ENCODE measurements around the gene ISYNA1. TPM values are rescaled to one million over a fixed set of nuclear protein-coding genes. Genes with fewer than 3 reads are reported as not detected.

The ISYNA1 gene
- total and polyA plus RNA-seq, 2 experiments from 2014 or later = 191 to 208 TPM

- Mint-ChIP-seq H3K9me3 (no peaks in the 10 kb centered on the region), H3K27ac (0 out of 2 replicates have a peak overlapping the region, but pooled peaks have one; percentile 13), H3K4me3 (peak overlapping the region; percentile 78), H3K27me3 (ENCODE audit: insufficient read depth, low read depth, poor library complexity) (peaks cover 31% of the 10 kb centered on the region), H3K4me1 (peaks cover 35% of the 10 kb centered on the region), H3K36me3 (ENCODE audit: low read depth) (peaks cover 18% of the 10 kb centered on the region)
- Histone ChIP-seq H3K4me1 (ENCODE audit: insufficient read depth) (peaks cover 40% of the 10 kb centered on the region), H3K36me3 (ENCODE audit: insufficient read depth) (no peaks in the 10 kb centered on the region), H3K4me2 (peak overlapping the region; percentile 81; the same call in 1 of the 2 replicates), H2AFZ (no peak overlapping the region), H3K27ac (ENCODE audit: low read depth) (no peak overlapping the region), H3F3A (replicated peaks; ENCODE audit: low read depth) (peaks cover 33% of the 10 kb centered on the region; the same call in 1 of the 2 replicates), H3K79me2 (replicated peaks; ENCODE audit: insufficient read depth) (no peaks in the 10 kb centered on the region), H3K4me3 (peak overlapping the region; percentile 79), H4K20me1 (replicated peaks; ENCODE audit: insufficient read depth) (peaks cover 3% of the 10 kb centered on the region), H3K9me2 (ENCODE audit: insufficient read depth) (no peaks in the 10 kb centered on the region), H3K27me3 (ENCODE audit: insufficient read depth) (no peaks in the 10 kb centered on the region)
- no peak for DNase-seq (ENCODE audit: low spot score)
- no peak for ATAC-seq
- no peak for TF ChIP-seq NANOG (IDR thresholded peaks at IDR 0.05; ENCODE audit: borderline replicate concordance)
- TF ChIP-seq ZNF462 (CRISPR knock-in tag; IDR thresholded peaks at IDR 0.05) = no peak
- TF ChIP-seq CTCF (conservative IDR thresholded peaks at IDR 0.05; ENCODE audit: low read depth in 2 of 2) = no peak
- TF ChIP-seq REST (IDR thresholded peaks at IDR 0.05; ENCODE audit: unreplicated experiment) = no peak
- TF ChIP-seq STAT1 (IDR thresholded peaks at IDR 0.05; ENCODE audit: unreplicated experiment) = no peak
- TF ChIP-seq, protein P1, sequence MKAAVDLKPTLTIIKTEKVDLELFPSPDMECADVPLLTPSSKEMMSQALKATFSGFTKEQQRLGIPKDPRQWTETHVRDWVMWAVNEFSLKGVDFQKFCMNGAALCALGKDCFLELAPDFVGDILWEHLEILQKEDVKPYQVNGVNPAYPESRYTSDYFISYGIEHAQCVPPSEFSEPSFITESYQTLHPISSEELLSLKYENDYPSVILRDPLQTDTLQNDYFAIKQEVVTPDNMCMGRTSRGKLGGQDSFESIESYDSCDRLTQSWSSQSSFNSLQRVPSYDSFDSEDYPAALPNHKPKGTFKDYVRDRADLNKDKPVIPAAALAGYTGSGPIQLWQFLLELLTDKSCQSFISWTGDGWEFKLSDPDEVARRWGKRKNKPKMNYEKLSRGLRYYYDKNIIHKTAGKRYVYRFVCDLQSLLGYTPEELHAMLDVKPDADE (IDR thresholded peaks at IDR 0.05) = no peak
- TF ChIP-seq EZH2phosphoT487 (IDR thresholded peaks at IDR 0.05; ENCODE audit: unreplicated experiment) = no peak
- no peak for TF ChIP-seq ZNF331 (CRISPR knock-in tag; IDR thresholded peaks at IDR 0.05; ENCODE audit: low read depth)
Observed at GRCh38 chr19:18435842-18436670, 1.9 kb downstream of the ISYNA1 start.
